Mesendoderm (in vitro differentiated cells): ENCODE data around the gene NKD1.

Experiments used
- DNase-seq: peaks from one replicate; pipeline ENCODE4 v3.0.0; 2013
- H2AK5ac ChIP-seq: 2 replicates; pipeline ENCODE4 v1.6.1; 2013; ENCODE audit warnings: low read length, inconsistent platforms
- H2BK120ac ChIP-seq: 2 replicates; pipeline ENCODE4 v1.6.1; 2013; ENCODE audit warnings: low read depth, mild to moderate bottlenecking, low read length, moderate library complexity, mixed read lengths
- H2BK15ac ChIP-seq: replicated peaks from 2 replicates; pipeline ENCODE4 v1.6.1; 2013; ENCODE audit warnings: low read depth, mild to moderate bottlenecking, moderate library complexity
- H2BK5ac ChIP-seq: 2 replicates; pipeline ENCODE4 v1.6.1; 2013; ENCODE audit warnings: low read length, inconsistent platforms
- H3K18ac ChIP-seq: 2 replicates; pipeline ENCODE4 v1.6.1; 2013; ENCODE audit warnings: mild to moderate bottlenecking, low read length, mixed read lengths
- H3K23ac ChIP-seq: one replicate; pipeline ENCODE4 v1.6.1; 2013; ENCODE audit warnings: low read length
- H3K27ac ChIP-seq: 2 replicates; pipeline ENCODE4 v1.5.1; 2013; ENCODE audit warnings: low read depth, mild to moderate bottlenecking, inconsistent platforms, low read length, moderate library complexity
- H3K27me3 ChIP-seq: 2 replicates; pipeline ENCODE4 v1.6.1; 2013; ENCODE audit warnings: low read length, control low read depth, mild to moderate bottlenecking, inconsistent platforms; ENCODE audit not compliant: insufficient read depth, poor library complexity
- H3K36me3 ChIP-seq: 2 replicates; pipeline ENCODE4 v1.6.1; 2013; ENCODE audit warnings: low read length, inconsistent platforms; ENCODE audit not compliant: control insufficient read depth, insufficient read depth
- H3K4ac ChIP-seq: one replicate; pipeline ENCODE4 v1.6.1; 2013; ENCODE audit warnings: low read depth, mild to moderate bottlenecking, low read length, moderate library complexity
- H3K4me1 ChIP-seq: 2 replicates; pipeline ENCODE4 v1.6.1; 2013; ENCODE audit warnings: low read depth, low read length, inconsistent platforms; ENCODE audit not compliant: control insufficient read depth
- H3K4me2 ChIP-seq: 2 replicates; pipeline ENCODE4 v1.6.1; 2013; ENCODE audit warnings: low read length
- H3K4me3 ChIP-seq: 2 replicates; pipeline ENCODE4 v1.5.1; 2013; ENCODE audit warnings: mild to moderate bottlenecking, low read length
- H3K56ac ChIP-seq: one replicate; pipeline ENCODE4 v1.6.1; 2013; ENCODE audit warnings: low read length
- H3K79me1 ChIP-seq: 2 replicates; pipeline ENCODE4 v1.6.1; 2013; ENCODE audit warnings: low read length, inconsistent platforms
- H3K79me2 ChIP-seq: 2 replicates; pipeline ENCODE4 v1.6.1; 2013; ENCODE audit warnings: mild to moderate bottlenecking, low read length; ENCODE audit not compliant: control insufficient read depth, insufficient read depth
- H3K9ac ChIP-seq: 2 replicates; pipeline ENCODE4 v1.6.1; 2013; ENCODE audit warnings: low read length, inconsistent platforms
- H4K5ac ChIP-seq: one replicate; pipeline ENCODE4 v1.6.1; 2013; ENCODE audit warnings: low read length
- H4K8ac ChIP-seq: one replicate; pipeline ENCODE4 v1.6.1; 2013; ENCODE audit warnings: low read depth, mild to moderate bottlenecking, control low read depth, low read length, moderate library complexity
- WGBS: extraction: QIAGEN DNeasy Blood & Tissue Kit; methylation state at CpG from one replicate; pipeline ENCODE4 v1.1.7; 2013; ENCODE audit warnings: low lambda C conversion rate, missing lambda C conversion rate; ENCODE audit not compliant: insufficient coverage; ENCODE audit errors: extremely low coverage; 5-methylcytosine and 5-hydroxymethylcytosine counted together

Gene NKD1

DNA sequence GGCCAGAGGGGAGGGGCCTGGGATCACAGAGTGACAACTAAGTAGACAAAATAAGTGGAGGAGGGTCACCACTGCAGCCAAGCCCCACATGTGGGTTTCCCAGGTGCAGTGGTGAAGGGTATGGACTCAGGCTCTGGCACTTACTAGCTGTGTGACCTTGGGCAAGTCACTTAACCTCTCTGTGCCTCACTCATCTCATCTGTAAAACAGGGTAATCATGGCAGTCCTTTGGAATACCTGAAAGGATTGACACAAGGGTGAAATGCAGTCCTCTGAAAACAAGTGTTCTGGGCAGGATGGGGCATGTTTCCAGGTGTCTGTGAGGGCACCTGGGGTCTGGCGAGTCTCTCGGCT lies 55.8 kb downstream of the NKD1 start:
- H3K79me2 ChIP-seq, result no peaks in the 10 kb centered on the region
- H2BK5ac ChIP-seq, result no peak overlapping the region
- DNase-seq, result no peak
- no peak overlapping the region for H3K56ac ChIP-seq
- H3K27me3 ChIP-seq, result no peaks in the 10 kb centered on the region
- no peak overlapping the region for H3K27ac ChIP-seq
- H4K8ac ChIP-seq, result no peak overlapping the region
- no peak overlapping the region for H2AK5ac ChIP-seq
- H3K4me3 ChIP-seq, result no peak overlapping the region
- H3K36me3 ChIP-seq, result no peaks in the 10 kb centered on the region
- H4K5ac ChIP-seq, result no peak overlapping the region
- no peak overlapping the region for H3K9ac ChIP-seq
- peaks cover 2% of the 10 kb centered on the region for H3K79me1 ChIP-seq
- no CpG with 5 or more reads among the region's 2 CpGs for WGBS
- H3K4me2 ChIP-seq, result no peak overlapping the region
- no peaks in the 10 kb centered on the region for H3K4me1 ChIP-seq
- H3K4ac ChIP-seq, result no peak overlapping the region
- no peak overlapping the region for H3K18ac ChIP-seq
- no peak overlapping the region for H2BK120ac ChIP-seq
- no peak overlapping the region for H3K23ac ChIP-seq
- no peak overlapping the region for H2BK15ac ChIP-seq

DNA sequence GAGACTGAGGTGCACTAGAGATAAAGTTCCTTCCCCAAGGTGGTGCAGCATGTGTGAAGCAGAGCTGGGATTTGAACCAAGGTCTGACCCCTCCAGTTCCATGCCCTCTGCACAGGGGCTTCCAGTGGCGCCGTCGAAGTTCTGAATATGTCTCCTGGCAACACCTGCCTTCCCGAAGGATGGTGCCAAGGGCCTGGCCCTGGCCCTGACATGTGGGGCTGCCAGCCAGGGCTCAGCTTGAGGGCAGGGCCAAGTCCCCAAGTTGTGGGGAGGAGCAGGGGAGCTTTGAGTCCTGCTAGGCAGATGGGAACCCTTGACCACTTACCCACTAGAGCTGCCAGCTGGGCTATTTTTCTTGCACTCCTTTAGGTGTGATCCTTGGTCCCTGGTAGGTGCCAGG lies 56.4 kb downstream of the NKD1 start:
- no peak overlapping the region for H2BK15ac ChIP-seq
- H3K4ac ChIP-seq, result no peak overlapping the region
- H3K79me1 ChIP-seq, result peaks cover 2% of the 10 kb centered on the region
- H3K27ac ChIP-seq, result no peak overlapping the region
- H2AK5ac ChIP-seq, result no peak overlapping the region
- H2BK5ac ChIP-seq, result no peak overlapping the region
- H3K36me3 ChIP-seq, result no peaks in the 10 kb centered on the region
- no peak overlapping the region for H3K18ac ChIP-seq
- H3K9ac ChIP-seq, result no peak overlapping the region
- H2BK120ac ChIP-seq, result no peak overlapping the region
- H4K5ac ChIP-seq, result no peak overlapping the region
- no peaks in the 10 kb centered on the region for H3K27me3 ChIP-seq
- no peak overlapping the region for H3K23ac ChIP-seq
- no peaks in the 10 kb centered on the region for H3K4me1 ChIP-seq
- H4K8ac ChIP-seq, result no peak overlapping the region
- no peak overlapping the region for H3K4me2 ChIP-seq
- DNase-seq, result no peak
- H3K79me2 ChIP-seq, result no peaks in the 10 kb centered on the region
- no CpG with 5 or more reads among the region's 4 CpGs for WGBS
- H3K4me3 ChIP-seq, result no peak overlapping the region
- H3K56ac ChIP-seq, result no peak overlapping the region

DNA sequence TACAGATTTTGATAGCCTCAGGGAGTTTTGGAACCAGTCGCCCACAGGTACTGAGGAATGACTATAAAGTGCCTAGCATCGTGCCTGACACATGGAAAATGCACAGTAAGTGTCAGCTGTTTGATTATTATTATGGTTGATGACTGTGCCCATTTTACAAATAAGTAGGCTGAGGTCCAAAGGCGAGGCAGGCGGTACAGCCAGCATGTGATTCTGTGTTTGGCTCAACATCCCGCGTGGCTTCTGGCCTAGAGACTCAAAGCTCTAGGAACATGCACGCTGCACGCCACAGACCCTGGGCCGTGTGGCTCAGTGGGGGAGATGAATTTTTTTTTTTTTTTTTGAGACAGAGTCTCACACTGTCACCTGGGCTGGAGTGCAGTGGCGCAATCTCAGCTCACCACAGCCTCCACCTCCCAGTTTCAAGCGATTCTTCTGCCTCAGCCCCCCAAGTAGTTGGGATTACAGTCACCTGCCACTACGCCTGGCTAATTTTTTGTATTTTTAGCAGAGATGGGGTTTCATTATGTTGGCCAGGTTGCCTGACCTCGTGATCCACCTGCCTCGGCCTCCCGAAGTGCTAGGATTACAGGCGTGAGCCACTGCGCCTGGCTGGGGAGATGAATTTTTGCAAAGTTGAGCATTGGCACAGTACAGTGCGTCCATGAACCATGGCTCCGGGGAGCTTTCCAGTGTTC lies 57.7 kb downstream of the NKD1 start:
- H2BK5ac ChIP-seq, result no peak overlapping the region
- no peak overlapping the region for H2AK5ac ChIP-seq
- peaks cover 2% of the 10 kb centered on the region for H3K79me1 ChIP-seq
- no peaks in the 10 kb centered on the region for H3K27me3 ChIP-seq
- H3K79me2 ChIP-seq, result no peaks in the 10 kb centered on the region
- no CpG with 5 or more reads among the region's 19 CpGs for WGBS
- no peaks in the 10 kb centered on the region for H3K4me1 ChIP-seq
- no peak overlapping the region for H2BK120ac ChIP-seq
- no peak overlapping the region for H3K56ac ChIP-seq
- H3K18ac ChIP-seq, result no peak overlapping the region
- DNase-seq, result no peak
- H3K23ac ChIP-seq, result no peak overlapping the region
- no peak overlapping the region for H3K9ac ChIP-seq
- H3K4me3 ChIP-seq, result no peak overlapping the region
- H3K4me2 ChIP-seq, result no peak overlapping the region
- H4K5ac ChIP-seq, result no peak overlapping the region
- H3K27ac ChIP-seq, result no peak overlapping the region
- H3K4ac ChIP-seq, result no peak overlapping the region
- no peaks in the 10 kb centered on the region for H3K36me3 ChIP-seq
- H4K8ac ChIP-seq, result no peak overlapping the region
- H2BK15ac ChIP-seq, result no peak overlapping the region

DNA sequence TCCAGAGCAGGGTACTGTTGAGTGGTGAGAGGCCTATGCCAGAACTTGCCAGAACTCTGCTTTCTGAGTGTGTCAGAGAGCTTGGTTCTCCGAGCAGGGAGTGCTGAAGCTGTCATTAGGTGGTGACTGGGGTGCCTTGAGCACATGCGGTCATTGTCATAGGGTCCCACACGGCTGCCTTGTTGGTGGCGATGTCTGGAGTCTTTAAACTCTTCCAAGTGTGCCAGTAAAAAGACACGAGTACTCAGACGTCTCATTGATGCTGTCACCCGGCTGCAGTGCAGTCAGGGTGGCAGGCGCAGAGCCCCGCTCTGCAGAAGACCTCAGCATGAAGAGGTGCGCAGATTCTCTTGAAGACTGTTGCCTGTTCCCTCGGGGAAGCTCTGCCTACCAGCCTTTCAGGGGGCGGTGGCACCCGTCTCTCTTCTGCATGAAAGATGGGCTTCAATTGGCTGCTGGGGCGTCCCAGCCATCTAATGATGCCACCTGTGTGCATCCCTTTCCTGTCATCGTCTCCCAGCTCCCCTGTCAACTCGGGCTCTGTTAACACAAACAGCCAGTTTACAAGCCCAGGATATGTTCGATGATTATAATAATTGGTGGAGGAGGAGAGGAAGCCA lies 58.3 kb downstream of the NKD1 start:
- Histone ChIP-seq H2BK15ac (no peak overlapping the region), H3K79me2 (no peaks in the 10 kb centered on the region), H3K4me1 (no peaks in the 10 kb centered on the region), H3K36me3 (no peaks in the 10 kb centered on the region), H3K4me2 (no peak overlapping the region), H3K23ac (no peak overlapping the region), H4K5ac (no peak overlapping the region), H3K18ac (no peak overlapping the region), H3K79me1 (peaks cover 2% of the 10 kb centered on the region), H3K4ac (no peak overlapping the region), H3K27ac (no peak overlapping the region), H3K27me3 (no peaks in the 10 kb centered on the region), H3K4me3 (no peak overlapping the region), H2AK5ac (no peak overlapping the region), H4K8ac (no peak overlapping the region), H3K56ac (no peak overlapping the region), H2BK5ac (no peak overlapping the region), H2BK120ac (no peak overlapping the region), H3K9ac (no peak overlapping the region)
- no CpG with 5 or more reads among the region's 17 CpGs for WGBS
- no peak for DNase-seq

DNA sequence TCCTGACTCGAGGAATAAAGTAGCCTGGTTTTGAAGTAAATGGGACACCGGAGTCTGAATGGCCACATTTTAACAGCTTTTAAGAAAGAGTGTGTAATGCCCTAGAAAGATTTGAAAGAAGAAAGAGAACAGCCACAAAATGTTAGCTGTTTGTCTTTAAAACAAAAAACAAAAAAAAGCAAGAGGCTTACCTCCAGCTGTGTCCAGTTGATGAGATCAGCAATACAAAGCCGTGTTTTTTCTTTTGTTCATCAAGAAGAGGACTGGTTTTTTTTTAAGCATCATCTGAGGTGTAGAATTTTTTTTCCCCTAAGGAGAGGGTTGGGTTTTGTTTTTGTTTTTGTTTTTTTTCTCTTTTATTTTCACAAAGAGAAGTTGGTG lies 58.8 kb downstream of the NKD1 start:
- WGBS, result no CpG with 5 or more reads among the region's 3 CpGs
- H2BK120ac ChIP-seq, result no peak overlapping the region
- no peak overlapping the region for H3K4ac ChIP-seq
- H2AK5ac ChIP-seq, result no peak overlapping the region
- H3K36me3 ChIP-seq, result no peaks in the 10 kb centered on the region
- no peak overlapping the region for H3K4me3 ChIP-seq
- H4K8ac ChIP-seq, result no peak overlapping the region
- no peak overlapping the region for H3K9ac ChIP-seq
- H3K27ac ChIP-seq, result no peak overlapping the region
- H3K18ac ChIP-seq, result no peak overlapping the region
- no peak overlapping the region for H3K23ac ChIP-seq
- H3K27me3 ChIP-seq, result no peaks in the 10 kb centered on the region
- H3K79me1 ChIP-seq, result peaks cover 2% of the 10 kb centered on the region
- no peaks in the 10 kb centered on the region for H3K4me1 ChIP-seq
- H4K5ac ChIP-seq, result no peak overlapping the region
- no peak for DNase-seq
- H2BK15ac ChIP-seq, result no peak overlapping the region
- no peak overlapping the region for H3K4me2 ChIP-seq
- no peaks in the 10 kb centered on the region for H3K79me2 ChIP-seq
- H2BK5ac ChIP-seq, result no peak overlapping the region
- no peak overlapping the region for H3K56ac ChIP-seq

DNA sequence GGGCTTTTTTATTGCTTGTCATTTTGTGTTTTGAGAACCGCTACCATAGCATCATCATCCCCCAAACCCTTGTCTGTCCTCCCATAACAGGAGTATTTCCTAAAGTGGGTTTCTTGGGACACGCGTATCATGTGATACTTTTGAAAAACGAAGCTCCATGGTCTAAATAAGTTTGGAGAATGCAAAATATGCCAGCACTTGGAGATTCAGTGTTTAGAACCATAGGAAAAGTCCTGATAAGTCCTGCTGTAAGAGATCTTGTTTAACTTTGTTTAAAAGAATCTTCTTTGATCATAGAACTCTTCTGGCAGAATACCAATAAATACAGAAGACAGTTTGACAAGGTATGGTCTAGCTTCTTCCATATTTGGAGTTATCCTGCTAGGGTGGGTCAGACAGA lies 59.3 kb downstream of the NKD1 start:
- H2BK120ac ChIP-seq, result no peak overlapping the region
- H3K79me2 ChIP-seq, result no peaks in the 10 kb centered on the region
- no peak overlapping the region for H3K56ac ChIP-seq
- H2BK5ac ChIP-seq, result no peak overlapping the region
- H3K27ac ChIP-seq, result no peak overlapping the region
- no peak for DNase-seq
- no peak overlapping the region for H2BK15ac ChIP-seq
- no peak overlapping the region for H3K4ac ChIP-seq
- no peak overlapping the region for H4K8ac ChIP-seq
- WGBS, result no CpG with 5 or more reads among the region's 4 CpGs
- no peak overlapping the region for H3K9ac ChIP-seq
- H3K4me1 ChIP-seq, result no peaks in the 10 kb centered on the region
- no peak overlapping the region for H3K18ac ChIP-seq
- H3K4me3 ChIP-seq, result no peak overlapping the region
- peaks cover 2% of the 10 kb centered on the region for H3K79me1 ChIP-seq
- H3K23ac ChIP-seq, result no peak overlapping the region
- H2AK5ac ChIP-seq, result no peak overlapping the region
- no peak overlapping the region for H3K4me2 ChIP-seq
- H3K27me3 ChIP-seq, result no peaks in the 10 kb centered on the region
- no peaks in the 10 kb centered on the region for H3K36me3 ChIP-seq
- no peak overlapping the region for H4K5ac ChIP-seq
